H1 (cell line): Measurements from ENCODE around the gene COL2A1. TPM values are rescaled to one million over a fixed set of nuclear protein-coding genes. Genes with fewer than 3 reads are reported as not detected.

Experiments
- BCL11A ChIP-seq, 2 experiments: IDR thresholded peaks; one replicate each; pipeline ENCODE4 v1.6.1; 2011; ENCODE audit warnings: low read depth in 2 of 2, low read length in 2 of 2, mild to moderate bottlenecking in 2 of 2
- CBX5 ChIP-seq: fragments of 300-800, 300-1000 bp; sonication (generic); IDR thresholded peaks from 2 replicates; pipeline ENCODE4 v1.7.1; 2016; ENCODE audit warnings: antibody characterized with exemption, low read length, low read depth
- MAX ChIP-seq: IDR thresholded peaks from 2 replicates; pipeline ENCODE4 v1.6.1; 2012; ENCODE audit warnings: inconsistent platforms
- NANOG ChIP-seq: IDR thresholded peaks from 2 replicates; pipeline ENCODE4 v1.6.1; 2011; ENCODE audit warnings: low read length, low read depth, mild to moderate bottlenecking, inconsistent platforms; ENCODE audit not compliant: insufficient read depth, poor library complexity, severe bottlenecking
- RBBP5 ChIP-seq: IDR thresholded peaks from 2 replicates; pipeline ENCODE4 v1.7.1; 2012; ENCODE audit warnings: low read depth, mild to moderate bottlenecking, inconsistent platforms, low read length, moderate library complexity, borderline replicate concordance
- ZNF274 ChIP-seq: IDR thresholded peaks from 2 replicates; pipeline ENCODE4 v1.7.0; 2012; ENCODE audit warnings: low read length, borderline replicate concordance; ENCODE audit errors: extremely low read depth
- polyA plus RNA-seq, 7 experiments: library from polyadenylated mRNA; depleted of rRNA in 3 of 7; stranded (reverse) in 5 of 7; unstranded in 2 of 7; fragments of >200 nt in 5 of 7; fragments of 200-250 nt in 2 of 7; gene quantifications; 1 replicate in 5 of 7; 2 replicates in 1 of 7; 4 replicates in 1 of 7; pipeline versions ENCODE4 v1.2.1 to v1.2.3, GENCODE V29; 2011 to 2013; ENCODE audit warnings: missing spikeins in 2 of 7, mixed read lengths in 2 of 7
- total RNA-seq: library from RNA; stranded (reverse); fragmentation: NEBNext Ultra II Directional; extraction: Animal tissue kit (Norgen Biotek cat#: 25700); gene quantifications from 2 replicates; pipeline ENCODE4 v1.2.1, GENCODE V29; 2021

COL2A1 gene
- total and polyA plus RNA-seq, 2 of the 8 experiments (the other 6 are each of a cell fraction or from before 2014, with no cell fraction given), result 4.2 to 14.6 TPM

GRCh38 chr12:47944685-47945340, 59.5 kb downstream of the COL2A1 start (continued):
- TF ChIP-seq BCL11A (IDR thresholded peaks at IDR 0.05; ENCODE audit: low read depth in 2 of 2, low read length in 2 of 2) (no peak), ZNF274 (no peak), RBBP5 (no peak), MAX (no peak), CBX5 (no peak), NANOG (no peak)
- TF ChIP-seq, all 59 proteins: peak for 0
